Liver (tissue), 9 donors: ENCODE results near the gene PAX8. TPM values are rescaled to one million over a fixed set of nuclear protein-coding genes. Genes with fewer than 3 reads are reported as not detected.

Source experiments
- DNase-seq: peaks from one replicate; pipeline ENCODE4 v3.0.0-alpha.2; 2017; ENCODE audit warnings: low spot score
- H3K27ac ChIP-seq, 2 donors: one replicate each; pipeline ENCODE4 v1.7.0; 2013; ENCODE audit warnings: inconsistent platforms in 2 of 2, low read length in 2 of 2, control low read depth in 1 of 2, low read depth in 1 of 2, mild to moderate bottlenecking in 1 of 2
- H3K27me3 ChIP-seq, 4 donors: one replicate each; pipeline versions ENCODE4 v1.6.1 to v1.7.0; 2013; ENCODE audit warnings: low read length in 3 of 4, inconsistent platforms in 1 of 4, mild to moderate bottlenecking in 1 of 4, moderate library complexity in 1 of 4; ENCODE audit not compliant: control insufficient read depth in 4 of 4, insufficient read depth in 4 of 4
- H3K36me3 ChIP-seq, 4 donors: one replicate each; pipeline versions ENCODE4 v1.6.1 to v1.7.0; 2013; ENCODE audit warnings: low read length in 3 of 4, mild to moderate bottlenecking in 3 of 4, low read depth in 1 of 4, moderate library complexity in 1 of 4; ENCODE audit not compliant: control insufficient read depth in 4 of 4, insufficient read depth in 3 of 4
- H3K4me1 ChIP-seq, 4 donors: one replicate each; pipeline versions ENCODE4 v1.6.1 to v1.7.0; 2013; ENCODE audit warnings: low read length in 3 of 4, mild to moderate bottlenecking in 3 of 4, moderate library complexity in 1 of 4; ENCODE audit not compliant: control insufficient read depth in 4 of 4, insufficient read depth in 4 of 4
- H3K4me3 ChIP-seq, 3 donors: one replicate each; pipeline versions ENCODE4 v1.6.1 to v1.7.0; 2013; ENCODE audit warnings: low read length in 3 of 3, control low read depth in 1 of 3, low read depth in 1 of 3, mild to moderate bottlenecking in 1 of 3
- H3K9ac ChIP-seq, 2 donors: one replicate each; pipeline ENCODE4 v1.7.0; 2013; ENCODE audit warnings: low read length in 2 of 2, mild to moderate bottlenecking in 2 of 2, moderate library complexity in 2 of 2, control low read depth in 1 of 2, low read depth in 1 of 2
- H3K9me3 ChIP-seq, 4 donors: one replicate each; pipeline versions ENCODE4 v1.6.1 to v1.7.0; 2013; ENCODE audit warnings: low read length in 3 of 4; ENCODE audit not compliant: control insufficient read depth in 4 of 4
- ATF3 ChIP-seq: IDR thresholded peaks from 2 replicates; pipeline ENCODE4 v1.6.1; 2016; ENCODE audit warnings: antibody characterized with exemption
- EGR1 ChIP-seq, 2 donors: IDR thresholded peaks; 2 replicates each; pipeline ENCODE4 v1.6.1; 2016 to 2018; ENCODE audit warnings: antibody characterized with exemption in 2 of 2, low read depth in 2 of 2
- FOXA1 ChIP-seq: IDR thresholded peaks from 2 replicates; pipeline ENCODE4 v1.6.1; 2016; ENCODE audit warnings: antibody characterized with exemption
- FOXA2 ChIP-seq: IDR thresholded peaks from 2 replicates; pipeline ENCODE4 v1.6.1; 2016; ENCODE audit warnings: antibody characterized with exemption
- HNF4A ChIP-seq, 2 donors: conservative IDR thresholded peaks; 2 replicates each; pipeline ENCODE4 v1.6.1; 2016; ENCODE audit warnings: antibody characterized with exemption in 2 of 2, mild to moderate bottlenecking in 2 of 2
- HNF4G ChIP-seq: IDR thresholded peaks from 2 replicates; pipeline ENCODE4 v1.6.1; 2016; ENCODE audit warnings: antibody characterized with exemption
- MAX ChIP-seq: IDR thresholded peaks from 2 replicates; pipeline ENCODE4 v1.6.1; 2016; ENCODE audit warnings: antibody characterized with exemption
- NR2F2 ChIP-seq: IDR thresholded peaks from 2 replicates; pipeline ENCODE4 v1.6.1; 2016; ENCODE audit warnings: antibody characterized with exemption
- RAD21 ChIP-seq, 2 donors: IDR thresholded peaks; 2 replicates each; pipeline ENCODE4 v1.6.1; 2016; ENCODE audit warnings: antibody characterized with exemption in 2 of 2, mild to moderate bottlenecking in 2 of 2
- RXRA ChIP-seq, 2 donors: IDR thresholded peaks; 2 replicates each; pipeline ENCODE4 v1.6.1; 2017 to 2018; ENCODE audit warnings: antibody characterized with exemption in 2 of 2, mild to moderate bottlenecking in 1 of 2
- SP1 ChIP-seq: IDR thresholded peaks from 2 replicates; pipeline ENCODE4 v1.6.1; 2018; ENCODE audit warnings: antibody characterized with exemption, mild to moderate bottlenecking
- TAF1 ChIP-seq: conservative IDR thresholded peaks from 2 replicates; pipeline ENCODE4 v1.6.1; 2016; ENCODE audit warnings: antibody characterized with exemption, mild to moderate bottlenecking
- YY1 ChIP-seq: IDR thresholded peaks from 2 replicates; pipeline ENCODE4 v1.6.1; 2016; ENCODE audit warnings: antibody characterized with exemption, mild to moderate bottlenecking
- WGBS: extraction: QIAGEN DNeasy Blood & Tissue Kit; methylation state at CpG from one replicate; pipeline ENCODE4 v1.1.7; 2013; 5-methylcytosine and 5-hydroxymethylcytosine counted together
- polyA plus RNA-seq, 2 donors: library from polyadenylated mRNA; stranded (reverse) in 1 of 2; unstranded in 1 of 2; fragments of 200-250 nt in 1 of 2; fragments of >200 nt in 1 of 2; fragmentation: Nextera tagmentation in 1 of 2; extraction: Ambion mirVana in 1 of 2; gene quantifications; one replicate each; pipeline versions ENCODE4 v1.2.1 to v1.2.3, GENCODE V29; 2013 to 2015
- total RNA-seq, 2 donors: library from RNA; depleted of rRNA; stranded (reverse); fragments of >200 nt; gene quantifications; one replicate each; pipeline ENCODE4 v1.2.3, GENCODE V29; 2014
- TF ChIP-seq, protein P1 (sequence below): IDR thresholded peaks from 2 replicates; pipeline ENCODE4 v1.6.1; 2016; ENCODE audit warnings: antibody characterized with exemption, mild to moderate bottlenecking
- TF ChIP-seq, protein P2 (sequence below): IDR thresholded peaks from 2 replicates; pipeline ENCODE4 v1.6.1; 2016; ENCODE audit warnings: antibody characterized with exemption
- TF ChIP-seq, protein P3 (sequence below): fragments of 150-350 bp; IDR thresholded peaks from 2 replicates; pipeline ENCODE4 v1.5.1; 2017; ENCODE audit warnings: improper control_type of control experiment, low read depth, low read length; ENCODE audit not compliant: missing input control
- donor health status: healthy.
- donor health status: healthy.
- donor health status: healthy.
- donor health status: healthy.
- donor health status: healthy.

The PAX8 gene
- total and polyA plus RNA-seq, 4 donors: 0.09 to 0.85 (median 0.33) TPM

DNA sequence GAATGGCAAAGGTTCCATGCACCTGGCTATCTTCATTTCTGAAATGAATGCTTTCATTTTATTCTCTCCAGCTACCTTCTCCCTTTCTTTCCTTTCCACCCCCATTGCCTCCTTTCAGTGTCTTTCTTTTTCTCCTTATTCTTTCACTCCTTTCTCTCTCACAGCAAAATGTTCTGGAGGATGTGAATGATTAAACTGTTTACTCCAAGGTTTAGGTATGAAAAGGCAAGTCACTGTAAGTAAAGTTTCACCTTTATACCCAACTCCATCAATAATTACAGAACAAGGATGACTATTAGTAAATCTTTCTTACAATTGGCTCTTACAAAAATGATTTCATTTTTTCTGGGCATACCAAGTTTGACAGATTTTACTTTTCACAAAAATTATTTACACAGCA lies 4.3 kb downstream of the PAX8 start:
- no peak overlapping the region for H3K27ac ChIP-seq
- no peak for TF ChIP-seq FOXA1
- TF ChIP-seq, protein P1, sequence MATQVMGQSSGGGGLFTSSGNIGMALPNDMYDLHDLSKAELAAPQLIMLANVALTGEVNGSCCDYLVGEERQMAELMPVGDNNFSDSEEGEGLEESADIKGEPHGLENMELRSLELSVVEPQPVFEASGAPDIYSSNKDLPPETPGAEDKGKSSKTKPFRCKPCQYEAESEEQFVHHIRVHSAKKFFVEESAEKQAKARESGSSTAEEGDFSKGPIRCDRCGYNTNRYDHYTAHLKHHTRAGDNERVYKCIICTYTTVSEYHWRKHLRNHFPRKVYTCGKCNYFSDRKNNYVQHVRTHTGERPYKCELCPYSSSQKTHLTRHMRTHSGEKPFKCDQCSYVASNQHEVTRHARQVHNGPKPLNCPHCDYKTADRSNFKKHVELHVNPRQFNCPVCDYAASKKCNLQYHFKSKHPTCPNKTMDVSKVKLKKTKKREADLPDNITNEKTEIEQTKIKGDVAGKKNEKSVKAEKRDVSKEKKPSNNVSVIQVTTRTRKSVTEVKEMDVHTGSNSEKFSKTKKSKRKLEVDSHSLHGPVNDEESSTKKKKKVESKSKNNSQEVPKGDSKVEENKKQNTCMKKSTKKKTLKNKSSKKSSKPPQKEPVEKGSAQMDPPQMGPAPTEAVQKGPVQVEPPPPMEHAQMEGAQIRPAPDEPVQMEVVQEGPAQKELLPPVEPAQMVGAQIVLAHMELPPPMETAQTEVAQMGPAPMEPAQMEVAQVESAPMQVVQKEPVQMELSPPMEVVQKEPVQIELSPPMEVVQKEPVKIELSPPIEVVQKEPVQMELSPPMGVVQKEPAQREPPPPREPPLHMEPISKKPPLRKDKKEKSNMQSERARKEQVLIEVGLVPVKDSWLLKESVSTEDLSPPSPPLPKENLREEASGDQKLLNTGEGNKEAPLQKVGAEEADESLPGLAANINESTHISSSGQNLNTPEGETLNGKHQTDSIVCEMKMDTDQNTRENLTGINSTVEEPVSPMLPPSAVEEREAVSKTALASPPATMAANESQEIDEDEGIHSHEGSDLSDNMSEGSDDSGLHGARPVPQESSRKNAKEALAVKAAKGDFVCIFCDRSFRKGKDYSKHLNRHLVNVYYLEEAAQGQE: no peak
- no peak for TF ChIP-seq ATF3
- TF ChIP-seq EGR1 (IDR thresholded peaks at IDR 0.05; ENCODE audit: low read depth in 2 of 2): no peak
- TF ChIP-seq FOXA2: no peak
- no peak for TF ChIP-seq NR2F2
- no peak for TF ChIP-seq RXRA (IDR thresholded peaks at IDR 0.05)
- no peak for TF ChIP-seq HNF4A (conservative IDR thresholded peaks at IDR 0.05)
- no peak for TF ChIP-seq MAX
- TF ChIP-seq RAD21 (IDR thresholded peaks at IDR 0.05): no peak
- no peak overlapping the region for H3K4me3 ChIP-seq
- H3K9ac ChIP-seq: no peak overlapping the region
- no peak for DNase-seq
- H3K9me3 ChIP-seq: no peaks in the 10 kb centered on the region
- no peaks in the 10 kb centered on the region for H3K36me3 ChIP-seq
- H3K27me3 ChIP-seq: peaks cover 0 to 5% (median under 1%) of the 10 kb centered on the region in 4 donors
- H3K4me1 ChIP-seq: peaks cover 7 to 20% (median 7%) of the 10 kb centered on the region in 4 donors

GRCh38 chr2:113273981-113274380 lies 4.7 kb downstream of the PAX8 start:
- Histone ChIP-seq H3K4me1 (peaks cover 7 to 20% (median 7%) of the 10 kb centered on the region in 4 donors), H3K9ac (no peak overlapping the region), H3K27ac (no peak overlapping the region), H3K27me3 (peaks cover 0 to 5% (median under 1%) of the 10 kb centered on the region in 4 donors), H3K9me3 (no peaks in the 10 kb centered on the region), H3K4me3 (no peak overlapping the region), H3K36me3 (no peaks in the 10 kb centered on the region)
- TF ChIP-seq MAX (no peak), ATF3 (no peak), HNF4G (no peak), TAF1 (no peak), RXRA (IDR thresholded peaks at IDR 0.05) (no peak), HNF4A (conservative IDR thresholded peaks at IDR 0.05) (no peak), SP1 (no peak), RAD21 (IDR thresholded peaks at IDR 0.05) (no peak), NR2F2 (no peak), FOXA1 (no peak), YY1 (no peak)
- TF ChIP-seq, protein P2, sequence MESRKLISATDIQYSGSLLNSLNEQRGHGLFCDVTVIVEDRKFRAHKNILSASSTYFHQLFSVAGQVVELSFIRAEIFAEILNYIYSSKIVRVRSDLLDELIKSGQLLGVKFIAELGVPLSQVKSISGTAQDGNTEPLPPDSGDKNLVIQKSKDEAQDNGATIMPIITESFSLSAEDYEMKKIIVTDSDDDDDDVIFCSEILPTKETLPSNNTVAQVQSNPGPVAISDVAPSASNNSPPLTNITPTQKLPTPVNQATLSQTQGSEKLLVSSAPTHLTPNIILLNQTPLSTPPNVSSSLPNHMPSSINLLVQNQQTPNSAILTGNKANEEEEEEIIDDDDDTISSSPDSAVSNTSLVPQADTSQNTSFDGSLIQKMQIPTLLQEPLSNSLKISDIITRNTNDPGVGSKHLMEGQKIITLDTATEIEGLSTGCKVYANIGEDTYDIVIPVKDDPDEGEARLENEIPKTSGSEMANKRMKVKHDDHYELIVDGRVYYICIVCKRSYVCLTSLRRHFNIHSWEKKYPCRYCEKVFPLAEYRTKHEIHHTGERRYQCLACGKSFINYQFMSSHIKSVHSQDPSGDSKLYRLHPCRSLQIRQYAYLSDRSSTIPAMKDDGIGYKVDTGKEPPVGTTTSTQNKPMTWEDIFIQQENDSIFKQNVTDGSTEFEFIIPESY: no peak
- TF ChIP-seq, protein P3, sequence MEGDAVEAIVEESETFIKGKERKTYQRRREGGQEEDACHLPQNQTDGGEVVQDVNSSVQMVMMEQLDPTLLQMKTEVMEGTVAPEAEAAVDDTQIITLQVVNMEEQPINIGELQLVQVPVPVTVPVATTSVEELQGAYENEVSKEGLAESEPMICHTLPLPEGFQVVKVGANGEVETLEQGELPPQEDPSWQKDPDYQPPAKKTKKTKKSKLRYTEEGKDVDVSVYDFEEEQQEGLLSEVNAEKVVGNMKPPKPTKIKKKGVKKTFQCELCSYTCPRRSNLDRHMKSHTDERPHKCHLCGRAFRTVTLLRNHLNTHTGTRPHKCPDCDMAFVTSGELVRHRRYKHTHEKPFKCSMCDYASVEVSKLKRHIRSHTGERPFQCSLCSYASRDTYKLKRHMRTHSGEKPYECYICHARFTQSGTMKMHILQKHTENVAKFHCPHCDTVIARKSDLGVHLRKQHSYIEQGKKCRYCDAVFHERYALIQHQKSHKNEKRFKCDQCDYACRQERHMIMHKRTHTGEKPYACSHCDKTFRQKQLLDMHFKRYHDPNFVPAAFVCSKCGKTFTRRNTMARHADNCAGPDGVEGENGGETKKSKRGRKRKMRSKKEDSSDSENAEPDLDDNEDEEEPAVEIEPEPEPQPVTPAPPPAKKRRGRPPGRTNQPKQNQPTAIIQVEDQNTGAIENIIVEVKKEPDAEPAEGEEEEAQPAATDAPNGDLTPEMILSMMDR: no peak
- 66% methylated on average over 9 of the region's 9 CpGs for WGBS
- DNase-seq: no peak
